ENCODE measurements around the gene TMEM40. TPM values are rescaled to one million over a fixed set of nuclear protein-coding genes. Genes with fewer than 3 reads are reported as not detected.
"Not testable (repeated sequence)": the region's sequence is repeated elsewhere in the genome, so short reads cannot be mapped to it uniquely, and the experiment has no call there.

The TMEM40 gene
- total RNA-seq, 2 experiments from 2014 or later = not detected

GRCh38 chr3:12724794-12725193, 34.3 kb downstream of the TMEM40 start:
- Histone ChIP-seq H4K20me1 (ENCODE audit: insufficient read depth, low read length) (no peaks in the 10 kb centered on the region), H3K4me2 (ENCODE audit: low read length) (no peak overlapping the region), H3K9me3 (ENCODE audit: low read length) (no peaks in the 10 kb centered on the region), H2AFZ (ENCODE audit: low read length) (no peak overlapping the region), H3K36me3 (ENCODE audit: insufficient read depth, low read length) (no peaks in the 10 kb centered on the region), H3K4me3 (ENCODE audit: low read depth, low read length, poor library complexity, severe bottlenecking) (no peak overlapping the region), H3K9me2 (ENCODE audit: insufficient read depth, low read length) (no peaks in the 10 kb centered on the region), H3K4me1 (ENCODE audit: insufficient read depth, low read length, poor library complexity, severe bottlenecking) (peaks cover 6% of the 10 kb centered on the region), H3K27ac (ENCODE audit: low read depth, low read length, poor library complexity, severe bottlenecking) (no peak overlapping the region), H3K79me2 (ENCODE audit: insufficient read depth, low read depth, low read length) (no peaks in the 10 kb centered on the region)
- no peak for DNase-seq (ENCODE audit: low spot score)
- ChIA-PET POLR2A (no interaction called here), CTCF (ENCODE audit: unreplicated experiment) (no interaction called here)
- intact Hi-C loops (cut with micrococcal nuclease; ENCODE audit: unreplicated experiment) = no loop called here
- no TSS peak for BruUV-seq (replicated peaks)
- no peak for TF ChIP-seq EZH2phosphoT487 (IDR thresholded peaks at IDR 0.05; ENCODE audit: borderline replicate concordance, low read depth, low read length)
- no peak for TF ChIP-seq CTCF (conservative IDR thresholded peaks at IDR 0.05; ENCODE audit: low read length)

- CTCF ChIA-PET (ENCODE audit: unreplicated experiment); DNase-seq (ENCODE audit: low spot score); H3K79me2 ChIP-seq (ENCODE audit: insufficient read depth, low read depth, low read length); H3K36me3 ChIP-seq (ENCODE audit: insufficient read depth, low read length); H3K9me3 ChIP-seq (ENCODE audit: low read length); H3K27ac ChIP-seq (ENCODE audit: low read depth, low read length, poor library complexity, severe bottlenecking); H3K9me2 ChIP-seq (ENCODE audit: insufficient read depth, low read length); H3K4me3 ChIP-seq (ENCODE audit: low read depth, low read length, poor library complexity, severe bottlenecking); H3K4me2 ChIP-seq (ENCODE audit: low read length); BruUV-seq (replicated peaks); H4K20me1 ChIP-seq (ENCODE audit: insufficient read depth, low read length); H2AFZ ChIP-seq (ENCODE audit: low read length); intact Hi-C loops (cut with micrococcal nuclease; ENCODE audit: unreplicated experiment): not testable (repeated sequence)
- POLR2A ChIA-PET = interaction anchor here (0.6 to 1.2 kb wide), 3 partner anchors 13 to 64 kb away, joined by 3 to 7 read pairs (median 3); no protein-coding TSS in a partner anchor
- H3K4me1 ChIP-seq (ENCODE audit: insufficient read depth, low read length, poor library complexity, severe bottlenecking) = peaks cover 10% of the 10 kb centered on the region
These were observed 35.7 kb downstream of the TMEM40 start for GRCh38 chr3:12723362-12723761.

GRCh38 chr3:12722226-12722625, 36.8 kb downstream of the TMEM40 start:
- ChIA-PET POLR2A (no interaction called here), CTCF (ENCODE audit: unreplicated experiment) (no interaction called here)
- H3K4me1 ChIP-seq (ENCODE audit: insufficient read depth, low read length, poor library complexity, severe bottlenecking) = peaks cover 10% of the 10 kb centered on the region
- H2AFZ ChIP-seq (ENCODE audit: low read length) = no peak overlapping the region; the same call in 1 of the 2 replicates
- intact Hi-C loops (cut with micrococcal nuclease; ENCODE audit: unreplicated experiment) = no loop called here
- TF ChIP-seq CTCF (conservative IDR thresholded peaks at IDR 0.05; ENCODE audit: low read length) (no peak), EZH2phosphoT487 (IDR thresholded peaks at IDR 0.05; ENCODE audit: borderline replicate concordance, low read depth, low read length) (no peak)
- H3K27ac ChIP-seq (ENCODE audit: low read depth, low read length, poor library complexity, severe bottlenecking) = no peak overlapping the region
- H3K9me3 ChIP-seq (ENCODE audit: low read length) = no peaks in the 10 kb centered on the region
- no peak overlapping the region for H3K4me2 ChIP-seq (ENCODE audit: low read length)
- no peaks in the 10 kb centered on the region for H3K79me2 ChIP-seq (ENCODE audit: insufficient read depth, low read depth, low read length)
- H3K36me3 ChIP-seq (ENCODE audit: insufficient read depth, low read length) = no peaks in the 10 kb centered on the region
- no TSS peak for BruUV-seq (replicated peaks)
- H3K9me2 ChIP-seq (ENCODE audit: insufficient read depth, low read length) = no peaks in the 10 kb centered on the region
- H3K4me3 ChIP-seq (ENCODE audit: low read depth, low read length, poor library complexity, severe bottlenecking) = no peak overlapping the region
- DNase-seq (ENCODE audit: low spot score) = no peak
- no peaks in the 10 kb centered on the region for H4K20me1 ChIP-seq (ENCODE audit: insufficient read depth, low read length)

All from OCI-LY7 (cell line).